ENCODE data around the gene ZNF362.

GRCh38 chr1:33224166-33224707 is 32.1 kb upstream of the ZNF362 start:
- TF ChIP-seq CTCF (conservative IDR thresholded peaks at IDR 0.05; ENCODE audit: low read length) (no peak), EZH2phosphoT487 (IDR thresholded peaks at IDR 0.05; ENCODE audit: borderline replicate concordance, low read depth, low read length) (no peak)
